Neuronal stem cell (in vitro differentiated cells): ENCODE results near the gene LCP1.

Experiments used
- DNase-seq: peaks from one replicate; pipeline ENCODE4 v3.0.0-alpha.2; 2013; ENCODE audit warnings: low spot score
- H2AFZ ChIP-seq: one replicate; pipeline ENCODE4 v1.6.1; 2013; ENCODE audit warnings: mild to moderate bottlenecking, low read length, inconsistent platforms
- H2AK5ac ChIP-seq: 2 replicates; pipeline ENCODE4 v1.6.1; 2013; ENCODE audit warnings: low read depth, mild to moderate bottlenecking, inconsistent platforms, low read length, moderate library complexity, mixed read lengths
- H2BK120ac ChIP-seq: 2 replicates; pipeline ENCODE4 v1.6.1; 2013; ENCODE audit warnings: low read depth, mild to moderate bottlenecking, inconsistent platforms, low read length, moderate library complexity, mixed read lengths
- H2BK12ac ChIP-seq: one replicate; pipeline ENCODE4 v1.6.1; 2013; ENCODE audit warnings: low read length, inconsistent platforms
- H2BK15ac ChIP-seq: 2 replicates; pipeline ENCODE4 v1.6.1; 2013; ENCODE audit warnings: mild to moderate bottlenecking, low read length, inconsistent platforms, mixed read lengths
- H2BK5ac ChIP-seq: one replicate; pipeline ENCODE4 v1.6.1; 2013; ENCODE audit warnings: inconsistent platforms, mild to moderate bottlenecking, low read length, moderate library complexity
- H3K14ac ChIP-seq: one replicate; pipeline ENCODE4 v1.6.1; 2013; ENCODE audit warnings: low read length, inconsistent platforms
- H3K18ac ChIP-seq: 2 replicates; pipeline ENCODE4 v1.6.1; 2013; ENCODE audit warnings: low read length, inconsistent platforms
- H3K23ac ChIP-seq: 2 replicates; pipeline ENCODE4 v1.6.1; 2013; ENCODE audit warnings: low read depth, mild to moderate bottlenecking, mixed read lengths, low read length, inconsistent platforms; ENCODE audit not compliant: poor library complexity
- H3K27ac ChIP-seq: replicated peaks from 3 replicates; pipeline ENCODE4 v1.5.1; 2013; ENCODE audit warnings: low read length, inconsistent platforms
- H3K27me3 ChIP-seq, 3 experiments: 2 replicates each; pipeline ENCODE4 v1.6.1; 2013; ENCODE audit warnings: low read length in 3 of 3, mild to moderate bottlenecking in 2 of 3, inconsistent platforms in 1 of 3, low read depth in 1 of 3, mixed read lengths in 1 of 3, moderate library complexity in 1 of 3; ENCODE audit not compliant: control insufficient read depth in 3 of 3, insufficient read depth in 3 of 3
- H3K36me3 ChIP-seq, 2 donors: replicated peaks in 1 of 2; 2 replicates each; pipeline ENCODE4 v1.6.1; 2013; ENCODE audit warnings: low read length in 2 of 2; ENCODE audit not compliant: control insufficient read depth in 2 of 2, insufficient read depth in 2 of 2
- H3K4ac ChIP-seq: 2 replicates; pipeline ENCODE4 v1.6.1; 2013; ENCODE audit warnings: inconsistent platforms, mild to moderate bottlenecking, low read length, moderate library complexity
- H3K4me1 ChIP-seq, 2 donors: 1 replicate in 1 of 2; 2 replicates in 1 of 2; pipeline ENCODE4 v1.6.1; 2013; ENCODE audit warnings: low read length in 2 of 2, low read depth in 1 of 2; ENCODE audit not compliant: control insufficient read depth in 2 of 2, insufficient read depth in 1 of 2
- H3K4me2 ChIP-seq: one replicate; pipeline ENCODE4 v1.6.1; 2013; ENCODE audit warnings: mild to moderate bottlenecking, low read length, inconsistent platforms; ENCODE audit not compliant: insufficient read depth, poor library complexity, severe bottlenecking
- H3K4me3 ChIP-seq, 2 donors: 2 replicates each; pipeline ENCODE4 v1.5.1; 2013; ENCODE audit warnings: low read length in 2 of 2, mild to moderate bottlenecking in 2 of 2, inconsistent platforms in 1 of 2, moderate library complexity in 1 of 2
- H3K79me1 ChIP-seq: one replicate; pipeline ENCODE4 v1.6.1; 2013; ENCODE audit warnings: low read depth, mild to moderate bottlenecking, inconsistent platforms, low read length, moderate library complexity
- H3K9ac ChIP-seq: one replicate; pipeline ENCODE4 v1.6.1; 2013; ENCODE audit warnings: mild to moderate bottlenecking, low read depth, low read length, inconsistent platforms; ENCODE audit not compliant: poor library complexity
- H3K9me3 ChIP-seq, 2 donors: replicated peaks in 1 of 2; 2 replicates each; pipeline versions ENCODE3 to v1.6.1; 2013; ENCODE audit warnings: low read length in 2 of 2, mild to moderate bottlenecking in 2 of 2, inconsistent platforms in 1 of 2, low read depth in 1 of 2, mixed read lengths in 1 of 2, moderate library complexity in 1 of 2; ENCODE audit not compliant: control insufficient read depth in 2 of 2, insufficient read depth in 1 of 2
- H4K8ac ChIP-seq: one replicate; pipeline ENCODE4 v1.6.1; 2013; ENCODE audit warnings: low read depth, mild to moderate bottlenecking, inconsistent platforms, low read length, moderate library complexity
- H4K91ac ChIP-seq: one replicate; pipeline ENCODE4 v1.6.1; 2013; ENCODE audit warnings: low read length, low read depth, mild to moderate bottlenecking, inconsistent platforms; ENCODE audit not compliant: poor library complexity
- WGBS, 2 donors: extraction: QIAGEN DNeasy Blood & Tissue Kit; methylation state at CpG; one replicate each; pipeline ENCODE4 v1.1.7; 2013; ENCODE audit warnings: missing lambda C conversion rate in 2 of 2, mixed read lengths in 1 of 2; ENCODE audit not compliant: insufficient read length in 2 of 2, insufficient replicate concordance in 1 of 2; ENCODE audit errors: extremely low coverage in 2 of 2; 5-methylcytosine and 5-hydroxymethylcytosine counted together

LCP1 gene

DNA sequence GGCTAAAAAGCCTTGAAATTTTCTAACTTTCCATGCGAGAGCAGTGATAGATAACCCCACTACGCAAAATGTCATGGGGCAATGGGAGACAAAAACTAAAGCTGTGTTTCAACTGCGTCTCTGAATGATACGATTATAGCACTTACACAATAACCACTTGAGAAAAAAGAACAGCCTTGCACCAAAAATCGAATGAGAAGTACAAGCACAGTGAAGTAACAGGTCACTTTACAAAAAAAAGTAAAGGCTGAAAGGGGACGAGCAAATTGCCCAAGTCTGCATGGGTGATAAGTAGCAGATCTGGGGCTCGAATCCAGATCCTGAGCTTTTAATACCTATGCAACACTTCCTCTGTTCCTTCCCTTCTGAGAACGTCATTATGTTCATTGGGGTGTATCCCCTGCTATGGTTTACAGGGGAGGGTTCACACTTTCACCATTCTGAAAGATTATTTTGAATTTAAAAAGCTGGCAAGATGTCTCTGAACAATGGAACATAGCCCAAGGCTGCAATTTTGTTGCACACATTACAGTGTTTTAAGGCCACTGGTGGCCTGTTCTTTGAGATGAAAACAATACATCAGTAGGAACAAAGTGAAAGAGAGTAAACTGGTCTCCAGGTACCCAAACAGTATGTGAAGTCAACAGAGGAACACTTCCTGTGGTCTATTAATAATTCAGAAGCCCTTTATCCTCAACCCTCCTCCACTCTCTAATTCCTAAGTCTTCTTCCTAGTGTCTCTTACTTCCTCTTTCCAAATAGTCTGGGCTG, 80.3 kb downstream of the LCP1 start:
- no peak overlapping the region for H2BK15ac ChIP-seq
- no peak overlapping the region for H3K4me3 ChIP-seq
- no peak overlapping the region for H2BK12ac ChIP-seq
- H2BK120ac ChIP-seq = no peak overlapping the region
- WGBS, 2 donors = no CpG with 5 or more reads among the region's 8 CpGs
- no peak overlapping the region for H4K91ac ChIP-seq
- H3K23ac ChIP-seq = no peak overlapping the region
- H3K79me1 ChIP-seq = no peaks in the 10 kb centered on the region
- H3K9me3 ChIP-seq = peaks cover 0 to 2% of the 10 kb centered on the region in 2 donors
- peaks cover 0 to 17% of the 10 kb centered on the region in 2 donors for H3K4me1 ChIP-seq
- no peak overlapping the region for H3K4ac ChIP-seq
- no peak overlapping the region for H3K18ac ChIP-seq
- H3K4me2 ChIP-seq = no peak overlapping the region
- no peak for DNase-seq
- no peaks in the 10 kb centered on the region for H3K36me3 ChIP-seq
- H3K27ac ChIP-seq = no peak overlapping the region
- H4K8ac ChIP-seq = no peak overlapping the region
- H2BK5ac ChIP-seq = no peak overlapping the region
- no peak overlapping the region for H3K9ac ChIP-seq
- H2AFZ ChIP-seq = peak overlapping the region; percentile 76
- H2AK5ac ChIP-seq = no peak overlapping the region
- H3K14ac ChIP-seq = no peak overlapping the region
- no peaks in the 10 kb centered on the region for H3K27me3 ChIP-seq

DNA sequence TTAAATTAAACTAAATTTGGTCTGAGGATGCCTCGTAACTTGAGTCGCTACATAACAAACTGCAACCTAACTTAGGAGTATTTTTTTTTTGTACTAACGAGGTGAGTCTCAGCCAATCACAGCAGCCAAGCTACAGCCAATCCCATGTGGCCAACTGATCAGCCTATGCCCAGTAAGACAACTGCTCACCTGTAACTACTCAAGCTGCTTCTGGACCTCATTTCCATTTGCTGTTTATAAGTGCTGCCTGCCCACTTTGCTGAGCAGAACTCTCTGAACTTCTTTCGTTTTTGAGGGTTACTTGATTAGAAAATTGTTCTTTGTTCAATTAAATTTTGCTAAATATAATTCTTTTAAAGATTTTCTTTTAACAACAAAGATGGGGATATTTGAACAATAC, 81.0 kb downstream of the LCP1 start:
- Histone ChIP-seq H2BK5ac (no peak overlapping the region), H2BK12ac (no peak overlapping the region), H3K4me2 (no peak overlapping the region), H4K91ac (no peak overlapping the region), H2BK120ac (no peak overlapping the region), H3K9me3 (peaks cover 0 to 2% of the 10 kb centered on the region in 2 donors), H3K9ac (no peak overlapping the region), H3K27ac (no peak overlapping the region), H2BK15ac (no peak overlapping the region), H3K79me1 (no peaks in the 10 kb centered on the region), H3K14ac (no peak overlapping the region), H3K18ac (no peak overlapping the region), H3K27me3 (no peaks in the 10 kb centered on the region), H2AFZ (no peak overlapping the region), H3K4ac (no peak overlapping the region), H3K23ac (no peak overlapping the region), H3K36me3 (no peaks in the 10 kb centered on the region), H3K4me3 (no peak overlapping the region), H3K4me1 (peaks cover 0 to 15% of the 10 kb centered on the region in 2 donors), H4K8ac (no peak overlapping the region), H2AK5ac (no peak overlapping the region)
- WGBS, 2 donors = no CpG with 5 or more reads among the region's 4 CpGs
- DNase-seq = no peak

DNA sequence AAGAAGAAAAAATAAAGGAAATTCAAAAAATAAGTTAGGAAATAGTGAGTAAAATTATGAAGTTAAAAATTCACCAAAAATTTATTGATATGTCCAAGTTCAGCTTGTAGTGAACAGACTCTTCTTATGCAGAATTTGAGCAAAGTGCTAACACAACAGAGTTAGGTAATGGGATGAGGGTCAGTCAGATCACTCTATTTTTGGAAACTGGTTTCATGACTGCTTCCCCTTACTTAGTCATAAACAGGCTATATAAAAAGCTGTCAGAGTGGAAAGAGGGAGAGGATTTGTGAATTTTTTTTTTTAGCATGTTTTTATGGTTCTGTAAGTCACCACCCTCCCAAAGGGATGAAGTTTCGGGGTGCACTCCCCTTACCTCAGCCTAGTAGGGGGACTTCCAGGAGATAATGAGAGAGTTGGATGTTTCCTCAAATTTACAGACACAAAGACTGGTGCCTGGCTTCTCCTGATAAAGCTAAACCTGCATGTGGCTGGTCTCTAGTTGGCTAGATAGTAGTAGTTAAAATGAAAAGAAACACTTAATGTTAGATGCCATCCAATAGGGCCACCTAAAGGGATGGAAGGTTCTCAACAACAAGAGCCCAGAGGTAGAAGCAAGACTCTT, 81.7 kb downstream of the LCP1 start:
- Histone ChIP-seq H2BK5ac (no peak overlapping the region), H3K27me3 (no peaks in the 10 kb centered on the region), H2AK5ac (no peak overlapping the region), H3K79me1 (no peaks in the 10 kb centered on the region), H2BK120ac (no peak overlapping the region), H4K8ac (no peak overlapping the region), H2AFZ (no peak overlapping the region), H3K4me1 (peaks cover 0 to 15% of the 10 kb centered on the region in 2 donors), H3K23ac (no peak overlapping the region), H3K9me3 (peaks cover 0 to 2% of the 10 kb centered on the region in 2 donors), H4K91ac (no peak overlapping the region), H3K9ac (no peak overlapping the region), H2BK15ac (no peak overlapping the region), H3K36me3 (no peaks in the 10 kb centered on the region), H3K4me2 (no peak overlapping the region), H3K4ac (no peak overlapping the region), H3K18ac (no peak overlapping the region), H3K27ac (no peak overlapping the region), H3K14ac (no peak overlapping the region), H3K4me3 (no peak overlapping the region), H2BK12ac (no peak overlapping the region)
- DNase-seq = no peak
- no CpG with 5 or more reads among the region's 1 CpG for WGBS, 2 donors

DNA sequence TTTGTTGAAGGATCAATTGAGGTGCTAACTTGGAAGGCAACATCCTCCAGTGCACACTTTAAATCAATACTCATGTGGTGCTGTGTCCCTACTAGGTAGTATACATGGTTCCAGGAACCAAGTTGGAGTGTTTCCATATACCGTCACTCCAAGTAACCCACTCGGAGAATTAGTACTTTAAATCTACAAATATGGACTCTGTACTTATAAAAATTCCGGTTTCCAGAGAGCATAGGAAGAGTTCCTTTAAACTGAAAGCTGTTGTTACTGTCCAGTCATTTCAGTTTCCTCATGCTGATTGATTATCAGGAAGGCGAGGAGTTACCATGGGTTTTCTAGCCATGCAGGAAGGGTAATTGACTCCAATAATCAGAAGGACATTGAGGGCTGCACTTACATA, 84.3 kb downstream of the LCP1 start:
- Histone ChIP-seq H3K14ac (no peak overlapping the region), H2AFZ (no peak overlapping the region), H3K36me3 (no peaks in the 10 kb centered on the region), H3K4me2 (no peak overlapping the region), H3K4me3 (no peak overlapping the region), H3K18ac (no peak overlapping the region), H2BK12ac (no peak overlapping the region), H2BK5ac (no peak overlapping the region), H4K91ac (no peak overlapping the region), H2BK120ac (no peak overlapping the region), H3K9me3 (peaks cover 0 to 2% of the 10 kb centered on the region in 2 donors), H2BK15ac (no peak overlapping the region), H3K79me1 (no peaks in the 10 kb centered on the region), H2AK5ac (no peak overlapping the region), H3K4me1 (peaks cover 0 to 14% of the 10 kb centered on the region in 2 donors), H4K8ac (no peak overlapping the region), H3K27me3 (no peaks in the 10 kb centered on the region), H3K9ac (no peak overlapping the region), H3K23ac (no peak overlapping the region), H3K4ac (no peak overlapping the region), H3K27ac (no peak overlapping the region)
- DNase-seq = no peak
- no CpG with 5 or more reads among the region's 4 CpGs for WGBS, 2 donors
